Prostate gland (tissue), 2 donors: Measurements from ENCODE around the gene DUSP8.

Experiments
- CTCF ChIP-seq, 4 experiments: fragments of 200-600 bp in 2 of 4; fragments of 450-650 bp in 2 of 4; sonication (generic) in 2 of 4; IDR thresholded peaks; 1 replicate in 3 of 4; 2 replicates in 1 of 4; pipeline ENCODE4 v1.5.1; 2016 to 2019; ENCODE audit warnings: antibody characterized with exemption in 4 of 4, mild to moderate bottlenecking in 2 of 4, moderate library complexity in 2 of 4
- POLR2AphosphoS5 ChIP-seq: sonication (generic); formaldehyde crosslinking; IDR thresholded peaks from one replicate; pipeline ENCODE4 v1.6.1; 2017; ENCODE audit warnings: antibody characterized with exemption

GRCh38 chr11:1597331-1597993, 25.4 kb upstream of the DUSP8 start:
- no peak for TF ChIP-seq CTCF (IDR thresholded peaks at IDR 0.05)
- no peak for TF ChIP-seq POLR2AphosphoS5
